MM.1S (cell line): ENCODE data around the gene PREX1.

ENCODE experiments used
- DNase-seq: peaks from one replicate; pipeline ENCODE4 v3.0.0-alpha.2; 2015
- H2AFZ ChIP-seq: fragments of 300-600 bp; sonication (generic); 2 replicates; pipeline ENCODE4 v1.6.0; 2016; ENCODE audit warnings: antibody characterized with exemption, low read length
- H3F3A ChIP-seq: fragments of 300-600 bp; sonication (generic); 2 replicates; pipeline ENCODE4 v1.6.1; 2016; ENCODE audit warnings: mild to moderate bottlenecking, antibody characterized with exemption, low read length, moderate library complexity, mixed read lengths; ENCODE audit not compliant: insufficient read depth
- H3K27ac ChIP-seq: fragments of 300-600 bp; sonication (generic); 2 replicates; pipeline ENCODE4 v1.5.1; 2016; ENCODE audit warnings: mild to moderate bottlenecking, low read length
- H3K27me3 ChIP-seq: fragments of 300-600 bp; sonication (generic); replicated peaks from 2 replicates; pipeline ENCODE4 v1.6.0; 2016; ENCODE audit warnings: low read length; ENCODE audit not compliant: insufficient read depth
- H3K36me3 ChIP-seq: fragments of 300-600 bp; sonication (generic); replicated peaks from 2 replicates; pipeline ENCODE4 v1.6.1; 2016; ENCODE audit warnings: mild to moderate bottlenecking, low read length, mixed read lengths; ENCODE audit not compliant: insufficient read depth
- H3K4me1 ChIP-seq: fragments of 300-600 bp; sonication (generic); 2 replicates; pipeline ENCODE4 v1.6.1; 2016; ENCODE audit warnings: low read length, mixed read lengths
- H3K4me2 ChIP-seq: fragments of 300-600 bp; sonication (generic); 2 replicates; pipeline ENCODE4 v1.6.0; 2016; ENCODE audit warnings: low read depth, low read length
- H3K4me3 ChIP-seq: fragments of 300-600 bp; sonication (generic); 2 replicates; pipeline ENCODE4 v1.5.1; 2016; ENCODE audit warnings: low read length, mixed read lengths
- H3K79me2 ChIP-seq: fragments of 300-600 bp; sonication (generic); 2 replicates; pipeline ENCODE4 v1.6.1; 2016; ENCODE audit warnings: mixed run types, low read length, mixed read lengths
- H3K9ac ChIP-seq: fragments of 300-600 bp; sonication (generic); 2 replicates; pipeline ENCODE4 v1.6.1; 2016; ENCODE audit warnings: low read length, mixed read lengths
- H3K9me2 ChIP-seq: fragments of 300-600 bp; sonication (generic); replicated peaks from 2 replicates; pipeline ENCODE4 v1.6.1; 2016; ENCODE audit warnings: mild to moderate bottlenecking, low read length, mixed read lengths; ENCODE audit not compliant: insufficient read depth
- H3K9me3 ChIP-seq: fragments of 300-600 bp; sonication (generic); replicated peaks from 2 replicates; pipeline ENCODE4 v1.6.1; 2016; ENCODE audit warnings: mild to moderate bottlenecking, low read length, mixed read lengths; ENCODE audit not compliant: insufficient read depth
- H4K20me1 ChIP-seq: fragments of 300-600 bp; sonication (generic); 2 replicates; pipeline ENCODE4 v1.6.1; 2016; ENCODE audit warnings: mild to moderate bottlenecking, low read length, moderate library complexity, mixed read lengths; ENCODE audit not compliant: insufficient read depth
- CTCF ChIP-seq: fragments of 300-600 bp; sonication (generic); IDR thresholded peaks from 2 replicates; pipeline ENCODE4 v1.5.1; 2016; ENCODE audit warnings: antibody characterized with exemption, low read length, mixed read lengths
- EZH2 ChIP-seq: fragments of 300-600 bp; sonication (generic); optimal IDR thresholded peaks from 2 replicates; pipeline ENCODE3; 2017; ENCODE audit warnings: low read depth, mild to moderate bottlenecking, antibody characterized with exemption, low read length, mixed read lengths
- EZH2phosphoT487 ChIP-seq: fragments of 300-600 bp; sonication (generic); IDR thresholded peaks from 2 replicates; pipeline ENCODE4 v1.6.1; 2018; ENCODE audit warnings: antibody characterized with exemption, low read length

The PREX1 gene

GRCh38 chr20:48721324-48722001 is 106.3 kb downstream of the PREX1 start:
- no peaks in the 10 kb centered on the region for H4K20me1 ChIP-seq
- no peak for DNase-seq
- H3K9me2 ChIP-seq, result no peaks in the 10 kb centered on the region
- no peak overlapping the region for H2AFZ ChIP-seq
- H3K4me1 ChIP-seq, result no peaks in the 10 kb centered on the region
- no peak overlapping the region for H3K27ac ChIP-seq
- H3F3A ChIP-seq, result no peaks in the 10 kb centered on the region
- H3K9ac ChIP-seq, result no peak overlapping the region
- no peaks in the 10 kb centered on the region for H3K79me2 ChIP-seq
- no peaks in the 10 kb centered on the region for H3K36me3 ChIP-seq
- H3K9me3 ChIP-seq, result no peaks in the 10 kb centered on the region
- no peak overlapping the region for H3K4me3 ChIP-seq
- no peaks in the 10 kb centered on the region for H3K27me3 ChIP-seq
- no peak overlapping the region for H3K4me2 ChIP-seq
- no peak for TF ChIP-seq CTCF
- TF ChIP-seq EZH2phosphoT487, result no peak
- TF ChIP-seq EZH2, result no peak

- DNase-seq, result no peak
- Histone ChIP-seq H3K4me1 (no peaks in the 10 kb centered on the region), H3K4me3 (no peak overlapping the region), H3K79me2 (no peaks in the 10 kb centered on the region), H3K9ac (no peak overlapping the region), H3K9me2 (no peaks in the 10 kb centered on the region), H3F3A (no peaks in the 10 kb centered on the region), H2AFZ (no peak overlapping the region), H3K27ac (no peak overlapping the region), H3K4me2 (no peak overlapping the region), H3K9me3 (no peaks in the 10 kb centered on the region), H4K20me1 (no peaks in the 10 kb centered on the region), H3K27me3 (no peaks in the 10 kb centered on the region), H3K36me3 (no peaks in the 10 kb centered on the region)
- TF ChIP-seq EZH2phosphoT487, result no peak
- TF ChIP-seq CTCF, result no peak
- TF ChIP-seq EZH2, result no peak
These were observed 107.4 kb downstream of the PREX1 start for GRCh38 chr20:48720256-48720985.

GRCh38 chr20:48719598-48720255 is 108.1 kb downstream of the PREX1 start:
- no peaks in the 10 kb centered on the region for H3K79me2 ChIP-seq
- H3K9ac ChIP-seq, result no peak overlapping the region
- H4K20me1 ChIP-seq, result no peaks in the 10 kb centered on the region
- H3K27me3 ChIP-seq, result no peaks in the 10 kb centered on the region
- H3K36me3 ChIP-seq, result no peaks in the 10 kb centered on the region
- H3F3A ChIP-seq, result no peaks in the 10 kb centered on the region
- no peak overlapping the region for H3K27ac ChIP-seq
- DNase-seq, result no peak
- H3K4me3 ChIP-seq, result no peak overlapping the region
- no peaks in the 10 kb centered on the region for H3K9me2 ChIP-seq
- H3K4me1 ChIP-seq, result no peaks in the 10 kb centered on the region
- H3K9me3 ChIP-seq, result no peaks in the 10 kb centered on the region
- H3K4me2 ChIP-seq, result no peak overlapping the region
- TF ChIP-seq CTCF (no peak), EZH2phosphoT487 (no peak), EZH2 (no peak)
- no peak overlapping the region for H2AFZ ChIP-seq
